Smooth muscle cell (in vitro differentiated cells): ENCODE measurements around the gene KCNQ1OT1. TPM values are rescaled to one million over a fixed set of nuclear protein-coding genes. Genes with fewer than 3 reads are reported as not detected.

ENCODE experiments used
- DNase-seq: peaks from one replicate; lab custom pipeline; 2025; ENCODE audit not compliant: unreplicated experiment; lab: John Stamatoyannopoulos, UW
- H2AFZ ChIP-seq: fragments of 200-600 bp; sonication (generic); 2 replicates; pipeline ENCODE4 v1.6.0; 2016; ENCODE audit warnings: antibody characterized with exemption, low read depth, mild to moderate bottlenecking
- H3F3A ChIP-seq: fragments of 200-600 bp; sonication (generic); 2 replicates; pipeline ENCODE4 v1.6.0; 2017; ENCODE audit warnings: antibody characterized with exemption, low read depth
- H3K27ac ChIP-seq: fragments of 200-600 bp; sonication (generic); 2 replicates; pipeline ENCODE4 v1.5.1; 2016; ENCODE audit warnings: low read depth, mild to moderate bottlenecking
- H3K27me3 ChIP-seq: fragments of 200-600 bp; sonication (generic); 2 replicates; pipeline ENCODE4 v1.6.1; 2016; ENCODE audit warnings: low read depth, mild to moderate bottlenecking
- H3K36me3 ChIP-seq: fragments of 200-600 bp; sonication (generic); 2 replicates; pipeline ENCODE4 v1.5.1; 2016; ENCODE audit warnings: low read depth
- H3K4me1 ChIP-seq: fragments of 200-600 bp; sonication (generic); 2 replicates; pipeline ENCODE4 v1.5.1; 2016; ENCODE audit warnings: low read depth
- H3K4me2 ChIP-seq: fragments of 200-600 bp; sonication (generic); 2 replicates; pipeline ENCODE4 v1.6.0; 2016; ENCODE audit warnings: mild to moderate bottlenecking
- H3K4me3 ChIP-seq: fragments of 200-600 bp; sonication (generic); 2 replicates; pipeline ENCODE4 v1.5.1; 2016; ENCODE audit warnings: mild to moderate bottlenecking
- H3K79me2 ChIP-seq: fragments of 200-600 bp; sonication (generic); 2 replicates; pipeline ENCODE4 v1.6.0; 2016; ENCODE audit warnings: low read depth, mild to moderate bottlenecking
- H3K9ac ChIP-seq: fragments of 200-600 bp; sonication (generic); 2 replicates; pipeline ENCODE4 v1.6.0; 2016; ENCODE audit warnings: low read depth
- H3K9me3 ChIP-seq: fragments of 200-600 bp; sonication (generic); replicated peaks from 2 replicates; pipeline ENCODE4 v1.5.1; 2016; ENCODE audit warnings: low read depth
- H4K20me1 ChIP-seq: fragments of 200-600 bp; sonication (generic); 2 replicates; pipeline ENCODE4 v1.6.0; 2016; ENCODE audit warnings: low read depth
- CTCF ChIP-seq: fragments of 200-600 bp; sonication (generic); IDR thresholded peaks from 2 replicates; pipeline ENCODE4 v1.5.1; 2017; ENCODE audit warnings: borderline replicate concordance, mild to moderate bottlenecking, antibody characterized with exemption; ENCODE audit not compliant: insufficient read depth, poor library complexity, severe bottlenecking
- WGBS: methylation state at CpG from one replicate; pipeline ENCODE4 v1.1.7; 2016; ENCODE audit warnings: low lambda C conversion rate; 5-methylcytosine and 5-hydroxymethylcytosine counted together
- polyA plus RNA-seq: library from polyadenylated mRNA; unstranded; fragments of >200 nt; fragmentation: Nextera tagmentation; extraction: Ambion mirVana; gene quantifications from 2 replicates; pipeline ENCODE4 v1.2.1, GENCODE V29; 2016
- total RNA-seq: library from RNA; depleted of rRNA; stranded (reverse); fragments of >200 nt; gene quantifications from 2 replicates; pipeline ENCODE4 v1.2.3, GENCODE V29; 2014

The KCNQ1OT1 gene
- total and polyA plus RNA-seq, 2 experiments from 2014 or later = 1.6 to 9.8 TPM

DNA sequence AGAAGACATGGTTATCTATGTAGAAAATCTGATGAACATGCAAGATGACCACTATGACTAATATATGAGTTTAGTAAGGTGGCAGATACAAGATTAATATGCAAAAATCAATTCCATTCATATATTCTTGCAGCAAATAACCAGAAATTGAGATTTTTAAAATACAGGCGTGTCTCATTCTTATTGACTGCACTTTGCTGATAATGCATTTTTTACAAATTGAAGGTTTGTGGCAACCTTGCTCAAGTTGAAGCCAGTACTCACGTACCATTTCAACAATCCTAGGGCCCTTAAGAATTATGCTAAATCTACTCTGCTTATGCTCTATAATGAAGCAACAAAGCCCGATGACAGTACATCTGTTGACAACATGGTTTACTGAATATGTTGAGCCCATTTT is 104.6 kb downstream of the KCNQ1OT1 start:
- H3K9me3 ChIP-seq = peaks cover 12% of the 10 kb centered on the region
- no peaks in the 10 kb centered on the region for H3K4me1 ChIP-seq
- H4K20me1 ChIP-seq = no peaks in the 10 kb centered on the region
- 84% methylated on average over 3 of the region's 3 CpGs for WGBS
- H3F3A ChIP-seq = no peaks in the 10 kb centered on the region
- no peaks in the 10 kb centered on the region for H3K79me2 ChIP-seq
- no peak overlapping the region for H3K4me3 ChIP-seq
- H3K27ac ChIP-seq = no peak overlapping the region
- H3K36me3 ChIP-seq = no peaks in the 10 kb centered on the region
- DNase-seq = no peak
- H2AFZ ChIP-seq = no peak overlapping the region
- no peak overlapping the region for H3K9ac ChIP-seq
- no peak for TF ChIP-seq CTCF
- no peaks in the 10 kb centered on the region for H3K27me3 ChIP-seq
- H3K4me2 ChIP-seq = no peak overlapping the region

GRCh38 chr11:2594267-2594666 is 105.5 kb downstream of the KCNQ1OT1 start:
- no peak overlapping the region for H2AFZ ChIP-seq
- H3K9me3 ChIP-seq = peaks cover 12% of the 10 kb centered on the region
- H3K4me1 ChIP-seq = no peaks in the 10 kb centered on the region
- H3K27ac ChIP-seq = no peak overlapping the region
- 95% methylated on average over 1 of the region's 1 CpG for WGBS
- TF ChIP-seq CTCF = no peak
- no peaks in the 10 kb centered on the region for H3K79me2 ChIP-seq
- H3K4me3 ChIP-seq = no peak overlapping the region
- H3F3A ChIP-seq = no peaks in the 10 kb centered on the region
- no peak overlapping the region for H3K9ac ChIP-seq
- H3K36me3 ChIP-seq = no peaks in the 10 kb centered on the region
- no peak for DNase-seq
- H3K27me3 ChIP-seq = no peaks in the 10 kb centered on the region
- H4K20me1 ChIP-seq = no peaks in the 10 kb centered on the region
- no peak overlapping the region for H3K4me2 ChIP-seq

DNA sequence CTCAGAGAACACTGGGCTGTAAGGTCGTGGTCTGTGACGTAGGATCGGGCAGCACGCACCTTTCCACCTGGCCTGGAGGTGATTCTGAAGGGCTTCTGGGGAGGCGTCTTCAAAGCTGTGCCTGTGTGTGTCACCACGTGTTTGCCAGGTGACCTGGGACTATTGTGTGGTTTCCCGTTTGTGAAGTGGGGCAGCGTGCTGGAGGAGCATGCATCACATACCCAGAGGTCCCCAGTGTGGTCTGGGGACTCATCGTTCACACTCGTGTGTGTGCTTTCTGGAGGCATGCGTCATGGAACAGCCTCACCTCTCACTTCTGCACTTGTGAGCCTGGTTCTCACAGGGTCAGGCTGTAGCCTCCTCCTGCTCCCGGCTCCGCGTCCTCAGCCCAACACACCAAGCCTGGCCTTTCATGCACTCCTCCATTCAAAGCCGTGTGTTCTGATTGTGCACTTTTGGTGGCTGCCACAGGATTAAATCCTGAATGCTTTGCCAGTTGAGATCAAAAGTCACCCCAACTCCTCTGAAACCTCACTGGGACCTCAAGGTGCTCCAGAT is 106.3 kb downstream of the KCNQ1OT1 start:
- peaks cover 11% of the 10 kb centered on the region for H3K9me3 ChIP-seq
- DNase-seq = no peak
- 89% methylated on average over 15 of the region's 15 CpGs for WGBS

More for the DNA sequence above, 106.3 kb downstream of the KCNQ1OT1 start:
- H3K9ac ChIP-seq = no peak overlapping the region
- no peak overlapping the region for H3K4me2 ChIP-seq
- no peaks in the 10 kb centered on the region for H3K79me2 ChIP-seq
- no peak overlapping the region for H3K4me3 ChIP-seq
- H2AFZ ChIP-seq = no peak overlapping the region
- H3K27ac ChIP-seq = no peak overlapping the region
- no peaks in the 10 kb centered on the region for H3F3A ChIP-seq
- no peak for TF ChIP-seq CTCF
- no peaks in the 10 kb centered on the region for H3K27me3 ChIP-seq
- no peaks in the 10 kb centered on the region for H4K20me1 ChIP-seq
- H3K36me3 ChIP-seq = no peaks in the 10 kb centered on the region
- H3K4me1 ChIP-seq = no peaks in the 10 kb centered on the region
